Measurements from ENCODE around the gene GDAP2.

The GDAP2 gene

GRCh38 chr1:117860896-117861610 is 68.4 kb downstream of the GDAP2 start:
- no peak for TF ChIP-seq CTCF (IDR thresholded peaks at IDR 0.05; ENCODE audit: low read depth, low read length)
- no peak for DNase-seq
- H3K4me3 ChIP-seq (ENCODE audit: low read depth, low read length), result no peak overlapping the region

GRCh38 chr1:117859901-117860300 is 69.5 kb downstream of the GDAP2 start:
- Histone ChIP-seq H3K27me3 (no peaks in the 10 kb centered on the region), H3K4me3 (ENCODE audit: low read depth, low read length) (no peak overlapping the region), H3K4me1 (no peaks in the 10 kb centered on the region), H3K9me3 (no peaks in the 10 kb centered on the region), H3K36me3 (no peaks in the 10 kb centered on the region)
- DNase-seq, result no peak
- TF ChIP-seq CTCF (IDR thresholded peaks at IDR 0.05; ENCODE audit: low read depth, low read length), result no peak

More at GRCh38 chr1:117860896-117861610, 68.4 kb downstream of the GDAP2 start:
- Histone ChIP-seq H3K36me3 (peaks cover 5% of the 10 kb centered on the region), H3K27me3 (no peaks in the 10 kb centered on the region), H3K4me1 (no peaks in the 10 kb centered on the region), H3K9me3 (no peaks in the 10 kb centered on the region)

DNA sequence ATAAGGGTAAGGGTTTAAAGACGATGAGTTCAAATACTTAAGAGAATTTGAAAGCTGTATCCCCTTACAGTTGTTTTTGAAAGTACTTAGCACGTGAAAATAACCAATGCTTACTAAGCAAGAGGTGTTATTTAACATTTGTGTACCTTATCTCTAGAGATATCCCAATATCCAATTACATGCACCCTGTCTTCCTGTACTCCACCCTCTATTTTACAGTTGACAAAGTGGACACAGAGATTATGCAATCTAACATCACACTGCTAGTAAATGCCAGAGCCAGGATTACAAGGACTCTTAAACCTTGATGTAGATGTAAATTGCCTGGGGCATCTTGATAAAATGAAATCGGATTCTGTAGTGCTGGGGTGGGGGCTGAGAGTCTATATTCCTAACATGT is 72.0 kb downstream of the GDAP2 start:
- DNase-seq, result no peak
- H3K27me3 ChIP-seq, result no peaks in the 10 kb centered on the region
- no peak for TF ChIP-seq CTCF (IDR thresholded peaks at IDR 0.05; ENCODE audit: low read depth, low read length)
- no peak overlapping the region for H3K4me3 ChIP-seq (ENCODE audit: low read depth, low read length)
- no peaks in the 10 kb centered on the region for H3K9me3 ChIP-seq
- H3K36me3 ChIP-seq, result no peaks in the 10 kb centered on the region
- no peaks in the 10 kb centered on the region for H3K4me1 ChIP-seq

DNA sequence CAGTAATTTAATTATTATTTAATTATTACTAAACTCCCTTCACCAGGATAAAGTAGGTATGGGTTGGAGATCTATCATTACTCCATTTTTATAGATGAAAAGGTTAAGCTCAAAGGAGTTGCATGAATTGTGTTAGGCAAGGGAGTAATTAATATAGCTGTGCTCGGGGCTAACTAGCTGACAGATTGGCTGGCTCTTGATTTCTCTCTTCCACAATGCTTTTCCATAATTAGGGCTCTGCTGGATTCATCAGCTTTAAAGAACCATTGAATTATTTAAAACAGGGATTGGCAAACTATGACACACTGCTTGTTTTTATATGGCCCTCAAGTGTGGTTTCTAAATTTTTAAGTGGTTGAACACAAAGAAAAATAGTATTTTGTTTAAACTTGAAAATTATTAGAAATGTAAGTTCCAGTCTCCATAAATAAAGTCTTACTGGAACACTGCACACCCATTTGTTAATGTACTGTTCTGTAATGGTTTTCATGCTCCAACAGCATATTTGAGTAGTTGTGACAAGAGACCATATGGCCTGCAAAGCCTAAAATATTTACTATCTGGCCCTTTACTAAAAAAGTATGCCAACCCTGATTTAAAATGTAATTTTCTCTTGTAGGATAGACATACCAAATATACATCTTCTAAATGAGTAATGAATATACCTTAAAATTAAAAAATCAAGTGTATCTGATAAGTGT is 76.4 kb downstream of the GDAP2 start:
- no peaks in the 10 kb centered on the region for H3K36me3 ChIP-seq
- H3K9me3 ChIP-seq, result no peaks in the 10 kb centered on the region
- H3K4me3 ChIP-seq (ENCODE audit: low read depth, low read length), result no peak overlapping the region
- DNase-seq, result no peak
- no peaks in the 10 kb centered on the region for H3K27me3 ChIP-seq
- no peak for TF ChIP-seq CTCF (IDR thresholded peaks at IDR 0.05; ENCODE audit: low read depth, low read length)
- no peaks in the 10 kb centered on the region for H3K4me1 ChIP-seq

- DNase-seq, result no peak
- Histone ChIP-seq H3K36me3 (no peaks in the 10 kb centered on the region), H3K4me3 (ENCODE audit: low read depth, low read length) (no peak overlapping the region), H3K27me3 (no peaks in the 10 kb centered on the region), H3K4me1 (no peaks in the 10 kb centered on the region), H3K9me3 (no peaks in the 10 kb centered on the region)
- no peak for TF ChIP-seq CTCF (IDR thresholded peaks at IDR 0.05; ENCODE audit: low read depth, low read length)
These were observed 77.7 kb downstream of the GDAP2 start for GRCh38 chr1:117851687-117852086.

All from BE2C (cell line).